H1 (cell line): Measurements from ENCODE around the gene OR2C1. TPM values are rescaled to one million over a fixed set of nuclear protein-coding genes. Genes with fewer than 3 reads are reported as not detected.

Source experiments
- CTCF ChIA-PET: fragments of 300-600 bp; sonication (Branson Sonifier 250); formaldehyde crosslinking; loops from one replicate; lab custom pipeline; 2021; ENCODE audit not compliant: partially characterized antibody; lab: Charles Lee
- POLR2A ChIA-PET: fragments of 300-600 bp; sonication (Branson Sonifier 250); formaldehyde crosslinking; loops from one replicate; lab custom pipeline; 2021; ENCODE audit warnings: inconsistent platforms; ENCODE audit not compliant: partially characterized antibody; lab: Charles Lee
- DNase-seq, 2 experiments: peaks; one replicate each; pipeline versions ENCODE4 v3.0.0 to v3.0.0-alpha.2; 2010 to 2022; ENCODE audit warnings: low spot score in 2 of 2, low read depth in 1 of 2, mixed read lengths in 1 of 2
- FAIRE-seq: peaks from 2 replicates; lab custom pipeline; 2011; peaks lifted over from hg19 to GRCh38; lab: Jason Lieb, UNC
- H2AFZ ChIP-seq: 2 replicates; pipeline ENCODE4 v1.8.1; 2012; ENCODE audit warnings: low read length, inconsistent platforms
- H2AK5ac ChIP-seq: 2 replicates; pipeline ENCODE4 v1.6.1; 2013; ENCODE audit warnings: low read depth, low read length
- H2BK120ac ChIP-seq: replicated peaks from 2 replicates; pipeline ENCODE3; 2013; ENCODE audit warnings: low read depth, low read length, inconsistent platforms
- H2BK12ac ChIP-seq: 2 replicates; pipeline ENCODE4 v1.6.1; 2013; ENCODE audit warnings: low read depth, low read length
- H2BK15ac ChIP-seq: 2 replicates; pipeline ENCODE4 v1.6.1; 2013; ENCODE audit warnings: low read length
- H2BK20ac ChIP-seq: 2 replicates; pipeline ENCODE4 v1.6.1; 2013; ENCODE audit warnings: low read length
- H2BK5ac ChIP-seq: 2 replicates; pipeline ENCODE4 v1.6.1; 2013; ENCODE audit warnings: low read depth, low read length
- H3K14ac ChIP-seq: 2 replicates; pipeline ENCODE4 v1.6.1; 2013; ENCODE audit warnings: inconsistent platforms; ENCODE audit not compliant: insufficient read length
- H3K18ac ChIP-seq: 2 replicates; pipeline ENCODE4 v1.6.1; 2013; ENCODE audit warnings: low read length; ENCODE audit errors: extremely low read depth
- H3K23ac ChIP-seq: 2 replicates; pipeline ENCODE4 v1.6.1; 2013; ENCODE audit warnings: inconsistent platforms; ENCODE audit not compliant: insufficient read length
- H3K23me2 ChIP-seq: 2 replicates; pipeline ENCODE4 v1.6.1; 2013; ENCODE audit warnings: low read depth, low read length
- H3K27ac ChIP-seq: 2 replicates; pipeline ENCODE4 v1.6.1; 2011; ENCODE audit warnings: low read depth, low read length, inconsistent platforms
- H3K27me3 ChIP-seq, 4 experiments: replicated peaks in 1 of 4; 1 replicate in 1 of 4; 2 replicates in 3 of 4; pipeline versions ENCODE4 v1.6.1 to v1.8.1; 2011 to 2013; ENCODE audit warnings: low read length in 3 of 4, mild to moderate bottlenecking in 3 of 4, inconsistent platforms in 2 of 4, mixed read lengths in 2 of 4, moderate library complexity in 1 of 4; ENCODE audit not compliant: control insufficient read depth in 3 of 4, insufficient read depth in 3 of 4; ENCODE audit errors: extremely low read depth in 1 of 4
- H3K36me3 ChIP-seq, 4 experiments: 2 replicates each; pipeline versions ENCODE4 v1.6.1 to v1.8.1; 2011 to 2013; ENCODE audit warnings: mild to moderate bottlenecking in 4 of 4, low read length in 3 of 4, moderate library complexity in 2 of 4, control low read depth in 1 of 4, inconsistent platforms in 1 of 4; ENCODE audit not compliant: insufficient read depth in 4 of 4, control insufficient read depth in 2 of 4
- H3K4ac ChIP-seq: replicated peaks from 2 replicates; pipeline ENCODE3; 2013; ENCODE audit warnings: low read length, low read depth, mixed read lengths, inconsistent platforms; ENCODE audit not compliant: insufficient read length
- H3K4me1 ChIP-seq, 4 experiments: replicated peaks in 1 of 4; 1 replicate in 1 of 4; 2 replicates in 3 of 4; pipeline versions ENCODE4 v1.6.1 to v1.8.1; 2011 to 2013; ENCODE audit warnings: low read length in 3 of 4, inconsistent platforms in 2 of 4, mixed read lengths in 1 of 4; ENCODE audit not compliant: insufficient read depth in 4 of 4, control insufficient read depth in 3 of 4
- H3K4me2 ChIP-seq, 2 experiments: 2 replicates each; pipeline versions ENCODE4 v1.6.1 to v1.8.1; 2011 to 2013; ENCODE audit warnings: low read depth in 2 of 2, low read length in 2 of 2, control low read depth in 1 of 2, inconsistent platforms in 1 of 2, mild to moderate bottlenecking in 1 of 2; ENCODE audit not compliant: insufficient read depth in 1 of 2
- H3K4me3 ChIP-seq, 4 experiments: fragments of 200-600, 300-600 bp in 1 of 4; sonication (generic), shearing (Covaris generic), sonication (Bioruptor Twin) in 1 of 4; 2 replicates each; pipeline versions ENCODE4 v1.5.1 to v1.8.1; 2011 to 2016; ENCODE audit warnings: low read length in 4 of 4, low read depth in 3 of 4, control low read depth in 2 of 4, inconsistent platforms in 2 of 4, mild to moderate bottlenecking in 2 of 4, mixed read lengths in 1 of 4, moderate library complexity in 1 of 4; ENCODE audit not compliant: insufficient read depth in 2 of 4; ENCODE audit errors: extremely low read depth in 1 of 4
- H3K56ac ChIP-seq: replicated peaks from 2 replicates; pipeline ENCODE3; 2013; ENCODE audit warnings: low read depth, mild to moderate bottlenecking, mixed read lengths, low read length, inconsistent platforms; ENCODE audit not compliant: insufficient read length
- H3K79me1 ChIP-seq: 2 replicates; pipeline ENCODE4 v1.6.1; 2013; ENCODE audit warnings: low read depth, low read length, control low read depth
- H3K79me2 ChIP-seq, 2 experiments: 2 replicates each; pipeline versions ENCODE4 v1.6.1 to v1.8.1; 2012 to 2013; ENCODE audit warnings: low read length in 2 of 2, mild to moderate bottlenecking in 2 of 2, inconsistent platforms in 1 of 2; ENCODE audit not compliant: insufficient read depth in 2 of 2, control insufficient read depth in 1 of 2
- H3K9ac ChIP-seq, 4 experiments: replicated peaks in 1 of 4; 1 replicate in 1 of 4; 2 replicates in 3 of 4; pipeline versions ENCODE4 v1.6.1 to v1.8.1; 2011 to 2013; ENCODE audit warnings: low read depth in 3 of 4, low read length in 3 of 4, control low read depth in 2 of 4, mild to moderate bottlenecking in 2 of 4, moderate library complexity in 2 of 4, inconsistent platforms in 1 of 4; ENCODE audit errors: extremely low read depth in 1 of 4
- H3K9me3 ChIP-seq, 2 experiments: 2 replicates each; pipeline versions ENCODE4 v1.6.1 to v1.8.1; 2012 to 2013; ENCODE audit warnings: mild to moderate bottlenecking in 2 of 2, moderate library complexity in 2 of 2, control low read depth in 1 of 2, inconsistent platforms in 1 of 2, low read depth in 1 of 2, low read length in 1 of 2, mixed read lengths in 1 of 2; ENCODE audit not compliant: insufficient read depth in 2 of 2
- H4K20me1 ChIP-seq, 2 experiments: replicated peaks in 1 of 2; 2 replicates each; pipeline versions ENCODE3 to v1.8.1; 2011 to 2013; ENCODE audit warnings: inconsistent platforms in 2 of 2, low read length in 2 of 2, mild to moderate bottlenecking in 1 of 2; ENCODE audit not compliant: insufficient read depth in 2 of 2, control insufficient read depth in 1 of 2
- H4K5ac ChIP-seq: 2 replicates; pipeline ENCODE4 v1.6.1; 2013; ENCODE audit warnings: low read length, low read depth, mixed read lengths, inconsistent platforms; ENCODE audit not compliant: insufficient read length
- H4K8ac ChIP-seq: 2 replicates; pipeline ENCODE4 v1.8.0; 2013; ENCODE audit warnings: mild to moderate bottlenecking, moderate library complexity, low read length, inconsistent platforms; ENCODE audit not compliant: insufficient read depth; ENCODE audit errors: extremely low read depth
- H4K91ac ChIP-seq: replicated peaks from 2 replicates; pipeline ENCODE3; 2013; ENCODE audit warnings: low read length, mixed read lengths, inconsistent platforms; ENCODE audit not compliant: insufficient read length
- BRCA1 ChIP-seq: IDR thresholded peaks from 2 replicates; pipeline ENCODE4 v1.6.1; 2012; ENCODE audit warnings: low read depth, low read length, improper control_type of control experiment
- CHD1 ChIP-seq: IDR thresholded peaks from 2 replicates; pipeline ENCODE4 v1.6.1; 2012; ENCODE audit warnings: low read depth, low read length, improper control_type of control experiment
- E2F6 ChIP-seq: IDR thresholded peaks from 2 replicates; pipeline ENCODE4 v1.6.1; 2012; ENCODE audit warnings: inconsistent platforms
- EGR1 ChIP-seq: IDR thresholded peaks from 2 replicates; pipeline ENCODE4 v1.6.1; 2011; ENCODE audit warnings: low read depth, low read length, borderline replicate concordance
- GTF2F1 ChIP-seq: IDR thresholded peaks from 2 replicates; pipeline ENCODE4 v1.6.1; 2012; ENCODE audit warnings: low read depth, low read length, improper control_type of control experiment, borderline replicate concordance
- RAD21 ChIP-seq, 2 experiments: IDR thresholded peaks in 1 of 2; conservative IDR thresholded peaks in 1 of 2; 2 replicates each; pipeline ENCODE4 v1.6.1; 2011; ENCODE audit warnings: low read depth in 2 of 2, low read length in 2 of 2, improper control_type of control experiment in 1 of 2, inconsistent platforms in 1 of 2, mild to moderate bottlenecking in 1 of 2, moderate library complexity in 1 of 2
- SIN3A ChIP-seq, 2 experiments: IDR thresholded peaks in 1 of 2; conservative IDR thresholded peaks in 1 of 2; 2 replicates each; pipeline ENCODE4 v1.6.1; 2011 to 2012; ENCODE audit warnings: low read length in 2 of 2, improper control_type of control experiment in 1 of 2, low read depth in 1 of 2, mild to moderate bottlenecking in 1 of 2
- SIX5 ChIP-seq: IDR thresholded peaks from 2 replicates; pipeline ENCODE4 v1.6.1; 2011; ENCODE audit warnings: mild to moderate bottlenecking, low read depth, low read length
- SP1 ChIP-seq: IDR thresholded peaks from 2 replicates; pipeline ENCODE4 v1.6.1; 2011; ENCODE audit warnings: low read depth, low read length
- SRF ChIP-seq: IDR thresholded peaks from 2 replicates; pipeline ENCODE4 v1.6.1; 2011; ENCODE audit warnings: mild to moderate bottlenecking, low read depth, low read length, moderate library complexity
- TAF7 ChIP-seq: optimal IDR thresholded peaks from 2 replicates; pipeline ENCODE3; 2011; ENCODE audit warnings: low read depth, mild to moderate bottlenecking, inconsistent platforms, low read length, moderate library complexity, borderline replicate concordance
- TCF12 ChIP-seq: IDR thresholded peaks from 2 replicates; pipeline ENCODE4 v1.6.1; 2011; ENCODE audit warnings: low read depth, mild to moderate bottlenecking, low read length
- WGBS, 2 experiments: shearing (Covaris generic) in 1 of 2; methylation state at CpG; one replicate each; pipeline versions ENCODE4 v1.1.6 to v1.1.7; 2013 to 2015; ENCODE audit warnings: low lambda C conversion rate in 2 of 2, mixed read lengths in 2 of 2, inconsistent platforms in 1 of 2, low coverage in 1 of 2, missing lambda C conversion rate in 1 of 2; ENCODE audit not compliant: insufficient replicate concordance in 2 of 2, insufficient coverage in 1 of 2, insufficient read length in 1 of 2; ENCODE audit errors: extremely low coverage in 1 of 2, missing lambda C conversion rate in 1 of 2; 5-methylcytosine and 5-hydroxymethylcytosine counted together
- polyA plus RNA-seq, 7 experiments: library from polyadenylated mRNA; depleted of rRNA in 3 of 7; stranded (reverse) in 5 of 7; unstranded in 2 of 7; fragments of >200 nt in 5 of 7; fragments of 200-250 nt in 2 of 7; gene quantifications; 1 replicate in 5 of 7; 2 replicates in 1 of 7; 4 replicates in 1 of 7; pipeline versions ENCODE4 v1.2.1 to v1.2.3, GENCODE V29; 2011 to 2013; ENCODE audit warnings: missing spikeins in 2 of 7, mixed read lengths in 2 of 7
- total RNA-seq: library from RNA; stranded (reverse); fragmentation: NEBNext Ultra II Directional; extraction: Animal tissue kit (Norgen Biotek cat#: 25700); gene quantifications from 2 replicates; pipeline ENCODE4 v1.2.1, GENCODE V29; 2021
- TF ChIP-seq, protein P1 (sequence below): IDR thresholded peaks from 2 replicates; pipeline ENCODE4 v1.6.1; 2011; ENCODE audit warnings: low read depth, mild to moderate bottlenecking, low read length; ENCODE audit not compliant: insufficient read depth

Gene OR2C1
- total and polyA plus RNA-seq, 2 of the 8 experiments (the other 6 are each of a cell fraction or from before 2014, with no cell fraction given) = not detected

DNA sequence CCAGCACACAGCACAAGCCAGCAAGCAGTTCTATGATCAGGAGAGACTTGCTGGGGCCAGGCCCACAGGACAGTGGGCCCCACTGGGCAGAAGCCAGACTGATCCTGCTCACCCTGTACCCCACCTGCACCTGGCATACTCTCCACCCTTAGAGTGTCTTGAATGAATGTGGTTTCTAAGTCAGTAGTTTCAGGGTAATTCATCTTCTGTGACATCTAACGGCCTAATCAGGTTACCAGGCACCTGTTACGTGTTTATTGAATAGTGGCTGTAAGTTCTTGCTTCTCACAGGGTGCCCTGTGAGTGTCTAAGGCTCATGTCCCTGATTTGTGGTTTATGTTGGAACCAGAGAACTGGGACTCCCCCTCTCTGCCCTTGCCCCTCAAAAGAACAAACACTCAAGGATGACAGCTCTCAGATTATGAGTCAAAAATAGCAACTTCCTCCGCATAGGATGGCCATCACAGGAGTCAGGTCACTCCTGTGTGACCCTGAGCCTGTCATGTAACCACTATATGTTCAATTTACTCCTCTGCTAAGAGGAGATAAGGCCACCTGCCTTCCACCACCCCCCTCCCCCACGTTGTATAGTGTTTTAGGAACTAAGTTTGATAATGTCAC lies 7.0 kb upstream of the OR2C1 start:
- no peak overlapping the region for H2BK15ac ChIP-seq
- no peak overlapping the region for H3K4me2 ChIP-seq
- H3K4me3 ChIP-seq = no peak overlapping the region
- no peak overlapping the region for H4K8ac ChIP-seq
- no peak overlapping the region for H3K23ac ChIP-seq
- no peak overlapping the region for H3K4ac ChIP-seq
- H2BK5ac ChIP-seq = no peak overlapping the region
- H3K23me2 ChIP-seq = no peaks in the 10 kb centered on the region
- no peak overlapping the region for H3K9ac ChIP-seq
- H2AFZ ChIP-seq = no peak overlapping the region
- FAIRE-seq (no peak), DNase-seq (no peak)
- H3K36me3 ChIP-seq = no peaks in the 10 kb centered on the region
- H2BK12ac ChIP-seq = no peak overlapping the region
- ChIA-PET POLR2A (no interaction called here), CTCF (no interaction called here)
- no peaks in the 10 kb centered on the region for H3K79me1 ChIP-seq
- no peaks in the 10 kb centered on the region for H3K79me2 ChIP-seq
- H2BK20ac ChIP-seq = no peak overlapping the region
- 69% methylated on average over 4 of the region's 4 CpGs; no CpG with 5 or more reads in 1 of the 2 experiments for WGBS, 2 experiments
- no peak overlapping the region for H4K91ac ChIP-seq
- peaks cover 16 to 30% of the 10 kb centered on the region in 2 experiments; a peak in 3 of 4 replicates for H3K9me3 ChIP-seq
- no peaks in the 10 kb centered on the region for H4K20me1 ChIP-seq
- H3K4me1 ChIP-seq = no peaks in the 10 kb centered on the region
- no peak overlapping the region for H3K27ac ChIP-seq
- H3K27me3 ChIP-seq = no peaks in the 10 kb centered on the region
- no peak overlapping the region for H3K56ac ChIP-seq
- no peak overlapping the region for H2BK120ac ChIP-seq
- H4K5ac ChIP-seq = no peak overlapping the region
- no peak overlapping the region for H3K18ac ChIP-seq
- no peak overlapping the region for H3K14ac ChIP-seq
- H2AK5ac ChIP-seq = no peak overlapping the region
- TF ChIP-seq EGR1 = no peak
- TF ChIP-seq BRCA1 = no peak
- no peak for TF ChIP-seq GTF2F1
- TF ChIP-seq SIN3A (conservative IDR thresholded peaks at IDR 0.05 in 1 of 2, IDR thresholded peaks at IDR 0.05 in 1 of 2; ENCODE audit: low read depth in 1 of 2, low read length in 2 of 2) = no peak
- TF ChIP-seq, protein P1, sequence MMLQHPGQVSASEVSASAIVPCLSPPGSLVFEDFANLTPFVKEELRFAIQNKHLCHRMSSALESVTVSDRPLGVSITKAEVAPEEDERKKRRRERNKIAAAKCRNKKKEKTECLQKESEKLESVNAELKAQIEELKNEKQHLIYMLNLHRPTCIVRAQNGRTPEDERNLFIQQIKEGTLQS = no peak
- TF ChIP-seq SP1 = no peak
- no peak for TF ChIP-seq TCF12
- no peak for TF ChIP-seq SRF
- no peak for TF ChIP-seq E2F6
- no peak for TF ChIP-seq RAD21 (IDR thresholded peaks at IDR 0.05 in 1 of 2, conservative IDR thresholded peaks at IDR 0.05 in 1 of 2; ENCODE audit: low read depth in 2 of 2, low read length in 2 of 2)
- no peak for TF ChIP-seq TAF7
- no peak for TF ChIP-seq SIX5
- TF ChIP-seq CHD1 = no peak
